Astrocyte of the hippocampus (primary cell): Measurements from ENCODE around the gene MTA3.

Experiments used
- DNase-seq: peaks from one replicate; pipeline ENCODE4 v3.0.0; 2011; ENCODE audit warnings: low read depth, low spot score

The MTA3 gene

DNA sequence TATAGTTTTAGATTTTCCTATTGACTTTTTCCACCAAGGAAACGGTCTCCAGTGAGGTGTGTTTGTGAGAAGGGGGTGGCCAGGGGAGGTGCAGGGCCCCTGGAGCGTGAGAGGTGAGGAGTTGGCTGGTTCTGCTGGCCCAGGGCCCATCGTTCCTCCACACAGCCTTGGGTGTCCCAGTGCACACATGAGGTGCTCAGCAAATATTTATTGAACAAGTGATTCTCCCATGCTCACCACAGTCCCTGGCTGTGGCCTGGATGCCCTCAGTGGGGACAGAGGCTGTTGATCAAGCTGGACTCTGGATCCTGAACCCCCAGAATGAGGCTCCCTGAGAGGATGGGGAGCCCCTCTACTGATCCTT lies 219.0 kb downstream of the MTA3 start:
- no peak for DNase-seq

GRCh38 chr2:42787788-42788477 lies 219.5 kb downstream of the MTA3 start:
- no peak for DNase-seq

GRCh38 chr2:42788478-42788793 lies 220.0 kb downstream of the MTA3 start:
- DNase-seq, result no peak

- DNase-seq, result no peak
Measured at GRCh38 chr2:42788882-42789281, 220.4 kb downstream of the MTA3 start.

GRCh38 chr2:42789751-42790150 lies 221.3 kb downstream of the MTA3 start:
- DNase-seq, result no peak

- no peak for DNase-seq
Measured at GRCh38 chr2:42791606-42792005, 223.2 kb downstream of the MTA3 start.

DNA sequence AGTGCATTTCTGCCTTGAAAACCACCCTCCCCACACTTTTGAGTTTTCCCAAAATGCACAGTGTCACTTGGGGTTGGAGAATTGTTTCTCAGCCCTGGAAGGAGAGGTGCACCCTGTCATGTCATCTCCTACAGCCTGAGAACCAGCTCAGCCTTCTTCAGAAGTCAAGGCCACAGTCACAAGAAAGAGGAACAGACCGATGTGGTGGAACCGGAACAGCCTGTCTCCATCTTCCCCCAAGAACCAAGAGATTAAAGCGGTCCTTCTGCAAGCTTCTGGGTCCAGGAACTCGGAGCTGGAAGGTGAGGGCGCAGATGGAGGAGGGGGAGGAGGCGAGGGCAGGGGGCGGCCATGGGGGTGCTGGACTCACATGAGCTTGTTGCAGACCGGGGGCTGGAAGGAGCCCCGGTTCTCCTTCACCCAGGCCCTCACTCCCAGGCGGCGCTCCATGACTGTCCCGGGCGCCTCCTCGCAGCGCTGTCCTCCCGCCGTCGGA lies 223.7 kb downstream of the MTA3 start:
- no peak for DNase-seq

DNA sequence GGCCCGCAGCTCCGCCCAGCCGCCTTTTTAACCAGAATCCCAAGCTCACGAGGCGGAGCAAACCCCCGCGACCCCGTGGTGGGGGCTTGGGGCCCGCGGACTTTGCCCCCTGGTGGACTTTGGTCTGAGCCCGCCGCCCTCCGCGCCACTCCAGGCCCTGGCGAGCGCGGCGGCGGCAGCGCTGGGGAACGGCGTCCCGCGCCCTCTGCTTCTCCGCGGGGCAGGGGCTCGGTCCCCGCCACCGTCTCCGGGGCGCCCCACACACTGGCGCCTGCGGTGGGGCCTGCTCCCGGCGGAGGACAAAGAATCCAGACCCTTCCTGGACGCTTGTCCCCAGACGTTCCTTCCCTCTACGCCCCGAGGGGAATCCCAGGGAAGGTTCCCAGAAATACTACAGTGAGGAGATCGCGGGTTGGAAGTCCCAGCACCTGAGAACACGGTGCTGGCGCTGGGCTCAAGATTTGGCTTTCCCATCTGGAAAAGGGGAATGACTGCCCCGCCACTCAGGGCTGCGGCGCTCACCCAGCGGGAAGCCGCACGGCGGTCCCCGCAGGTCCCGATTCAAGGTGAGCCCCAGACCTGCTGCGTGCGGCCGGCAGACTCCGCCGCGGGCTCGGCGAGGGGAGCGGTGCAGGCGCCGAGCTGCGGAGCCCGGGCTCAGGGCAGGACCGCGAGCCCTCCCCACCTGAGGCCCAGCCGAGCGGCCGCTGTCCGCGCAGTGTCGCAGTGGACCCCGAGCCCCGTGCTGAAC lies 224.3 kb downstream of the MTA3 start, which contains the start of gene HAAO:
TSS of gene HAAO (minus strand) at position 1 of the 751 bp plus-strand sequence. CDS start 47 bp downstream, outside the sequence.
- peak; percentile 53 for DNase-seq

GRCh38 chr2:42793334-42794270 lies 225.2 kb downstream of the MTA3 start:
- DNase-seq, result no peak

- no peak for DNase-seq
Measured at GRCh38 chr2:42794271-42795046, 226.0 kb downstream of the MTA3 start.

DNA sequence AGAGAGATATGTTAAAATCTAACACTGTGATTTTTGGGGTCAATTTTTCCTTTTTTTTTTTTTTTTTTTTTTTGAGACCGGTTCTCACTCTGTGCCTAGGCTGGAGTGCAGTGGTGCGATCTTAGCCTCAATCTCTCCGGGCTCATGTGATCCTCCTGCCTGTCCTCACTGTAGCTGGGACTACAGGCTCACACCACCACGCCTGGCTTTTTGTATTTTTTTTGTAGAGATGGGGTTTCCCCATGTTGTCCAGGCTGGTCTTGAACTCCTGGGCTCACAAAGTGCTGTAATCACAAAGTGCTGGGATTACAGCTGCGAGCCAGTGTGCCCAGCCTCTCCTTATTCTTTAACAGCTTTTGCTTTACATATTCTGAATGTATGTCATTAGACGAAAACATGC lies 226.8 kb downstream of the MTA3 start:
- no peak for DNase-seq

GRCh38 chr2:42795841-42796301 lies 227.4 kb downstream of the MTA3 start:
- peak; percentile 19 for DNase-seq

- DNase-seq, result no peak
Measured at GRCh38 chr2:42796427-42797248, 228.2 kb downstream of the MTA3 start.

GRCh38 chr2:42797281-42797680 lies 228.8 kb downstream of the MTA3 start:
- DNase-seq, result no peak

DNA sequence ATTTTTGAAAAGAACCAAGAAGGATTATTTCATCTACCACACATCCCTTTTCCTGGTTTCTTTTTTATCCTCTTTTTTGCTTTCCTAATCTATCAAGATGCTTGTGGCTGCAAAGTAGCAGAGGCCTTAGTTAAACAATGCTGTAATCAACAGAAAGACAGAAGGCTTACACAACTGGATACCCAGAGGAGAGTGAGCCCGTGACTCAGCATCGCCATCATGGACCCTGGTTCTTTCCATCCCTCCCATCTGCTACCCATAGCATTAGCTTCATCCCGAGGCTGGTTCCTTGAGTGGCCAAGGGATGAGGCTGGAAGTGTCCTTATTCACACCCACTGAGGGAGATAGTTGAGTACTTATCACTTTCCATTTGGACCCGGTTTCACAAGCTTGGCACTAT lies 231.4 kb downstream of the MTA3 start:
- no peak for DNase-seq

- DNase-seq, result no peak
Measured at GRCh38 chr2:42800461-42800962, 232.1 kb downstream of the MTA3 start.

DNA sequence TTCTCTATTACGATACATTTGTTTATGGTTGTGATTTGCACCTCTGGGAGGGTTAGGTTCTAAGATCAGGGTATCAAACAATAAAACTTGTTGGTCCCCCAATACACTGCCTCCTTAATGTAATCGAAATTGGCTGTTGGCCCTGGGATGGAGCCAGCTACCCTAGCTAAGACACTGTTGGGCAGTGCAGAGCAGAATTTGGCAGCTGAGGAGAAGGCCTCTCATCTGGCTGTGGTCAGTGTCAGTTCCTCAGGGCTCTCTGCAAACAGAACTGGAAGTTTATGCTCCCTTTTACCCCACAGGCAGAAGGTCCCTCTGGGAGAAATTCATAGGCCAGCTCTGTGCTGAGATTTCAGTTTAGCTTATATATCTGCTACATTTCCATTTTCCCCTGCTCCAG lies 232.5 kb downstream of the MTA3 start:
- DNase-seq, result no peak

- DNase-seq, result peak; percentile 74
Measured at GRCh38 chr2:42801381-42801780, 232.9 kb downstream of the MTA3 start.

- no peak for DNase-seq
Measured at GRCh38 chr2:42802150-42802549, 233.7 kb downstream of the MTA3 start.

DNA sequence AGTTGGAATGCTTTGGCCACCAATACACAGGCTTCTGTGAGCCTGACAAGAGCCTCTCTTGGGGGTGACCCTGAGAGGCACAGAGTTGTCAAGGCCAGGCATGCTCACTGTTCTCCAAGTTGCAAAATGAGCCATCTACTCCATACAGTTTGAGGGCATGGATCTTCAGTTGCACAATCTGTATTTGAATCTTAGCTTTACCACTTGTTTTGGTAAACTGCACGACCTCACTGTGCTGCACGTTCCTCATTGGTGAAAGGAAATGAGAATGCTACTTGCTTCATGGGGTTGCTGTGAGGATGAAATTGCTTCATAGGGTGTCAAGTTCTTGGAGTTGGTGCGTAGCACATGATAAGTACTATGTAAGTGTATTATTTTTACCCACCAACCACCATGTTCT lies 235.9 kb downstream of the MTA3 start:
- DNase-seq, result no peak
